Thymus (tissue), 11 donors: ENCODE results near the gene SEL1L2. TPM values are rescaled to one million over a fixed set of nuclear protein-coding genes. Genes with fewer than 3 reads are reported as not detected.

Source experiments
- DNase-seq, 9 donors: peaks; one replicate each; pipeline ENCODE4 v3.0.0-alpha.2; 2013; ENCODE audit warnings: low spot score in 9 of 9, low read depth in 6 of 9, missing footprints in 1 of 9
- H3K27ac ChIP-seq, 2 donors: one replicate each; pipeline ENCODE4 v1.5.1; 2013; ENCODE audit warnings: control low read depth in 1 of 2, low read depth in 1 of 2, low read length in 1 of 2, mild to moderate bottlenecking in 1 of 2, moderate library complexity in 1 of 2
- H3K27me3 ChIP-seq, 2 donors: one replicate each; pipeline ENCODE4 v1.5.1; 2013; ENCODE audit warnings: low read length in 1 of 2; ENCODE audit not compliant: control insufficient read depth in 2 of 2, insufficient read depth in 1 of 2
- H3K36me3 ChIP-seq, 2 donors: one replicate each; pipeline ENCODE4 v1.5.1; 2013; ENCODE audit warnings: low read length in 1 of 2, mild to moderate bottlenecking in 1 of 2, moderate library complexity in 1 of 2; ENCODE audit not compliant: control insufficient read depth in 2 of 2, insufficient read depth in 2 of 2
- H3K4me1 ChIP-seq, 2 donors: one replicate each; pipeline ENCODE4 v1.5.1; 2013; ENCODE audit warnings: low read length in 2 of 2; ENCODE audit not compliant: control insufficient read depth in 2 of 2, insufficient read depth in 2 of 2
- H3K4me3 ChIP-seq, 2 donors: one replicate each; pipeline ENCODE4 v1.5.1; 2013; ENCODE audit warnings: low read length in 2 of 2, control low read depth in 1 of 2, mild to moderate bottlenecking in 1 of 2
- H3K9me3 ChIP-seq, 2 donors: one replicate each; pipeline ENCODE4 v1.5.1; 2013; ENCODE audit warnings: low read length in 1 of 2, mild to moderate bottlenecking in 1 of 2; ENCODE audit not compliant: control insufficient read depth in 2 of 2, insufficient read depth in 1 of 2
- WGBS: extraction: QIAGEN DNeasy Blood & Tissue Kit; methylation state at CpG from one replicate; pipeline ENCODE4 v1.1.7; 2013; 5-methylcytosine and 5-hydroxymethylcytosine counted together
- polyA plus RNA-seq: library from polyadenylated mRNA; stranded (reverse); fragments of 200-250 nt; gene quantifications from one replicate; pipeline ENCODE4 v1.2.3, GENCODE V29; 2013
- total RNA-seq: library from RNA; stranded (reverse); fragments of 120-200 nt; gene quantifications from one replicate; pipeline ENCODE4 v1.2.4, GENCODE V29; 2013
- donor health status: healthy.

SEL1L2 gene
- total and polyA plus RNA-seq, 2 donors: 0.16 TPM; not detected in 1

GRCh38 chr20:13863244-13863643, 127.2 kb downstream of the SEL1L2 start:
- WGBS: 72% methylated on average over 1 of the region's 1 CpG

GRCh38 chr20:13862245-13862644, 128.2 kb downstream of the SEL1L2 start:
- 56% methylated on average over 2 of the region's 2 CpGs for WGBS
- H3K27ac ChIP-seq: no peak overlapping the region
- H3K4me1 ChIP-seq: no peaks in the 10 kb centered on the region

More at GRCh38 chr20:13863244-13863643, 127.2 kb downstream of the SEL1L2 start:
- Histone ChIP-seq H3K27me3 (no peaks in the 10 kb centered on the region), H3K36me3 (no peaks in the 10 kb centered on the region), H3K4me3 (no peak overlapping the region), H3K4me1 (no peaks in the 10 kb centered on the region), H3K27ac (no peak overlapping the region), H3K9me3 (no peaks in the 10 kb centered on the region)
- no peak for DNase-seq

GRCh38 chr20:13858871-13859270, 131.5 kb downstream of the SEL1L2 start:
- H3K4me1 ChIP-seq: no peaks in the 10 kb centered on the region
- no peak overlapping the region for H3K4me3 ChIP-seq
- no peak overlapping the region for H3K27ac ChIP-seq

More at GRCh38 chr20:13862245-13862644, 128.2 kb downstream of the SEL1L2 start:
- H3K4me3 ChIP-seq: no peak overlapping the region
- no peak for DNase-seq
- H3K27me3 ChIP-seq: no peaks in the 10 kb centered on the region
- no peaks in the 10 kb centered on the region for H3K36me3 ChIP-seq
- no peaks in the 10 kb centered on the region for H3K9me3 ChIP-seq

GRCh38 chr20:13858439-13858838, 132.0 kb downstream of the SEL1L2 start:
- Histone ChIP-seq H3K36me3 (no peaks in the 10 kb centered on the region), H3K4me1 (no peaks in the 10 kb centered on the region), H3K27me3 (no peaks in the 10 kb centered on the region), H3K27ac (no peak overlapping the region), H3K4me3 (no peak overlapping the region), H3K9me3 (no peaks in the 10 kb centered on the region)
- DNase-seq: no peak
- 96% methylated on average over 5 of the region's 5 CpGs for WGBS

More at GRCh38 chr20:13858871-13859270, 131.5 kb downstream of the SEL1L2 start:
- Histone ChIP-seq H3K36me3 (no peaks in the 10 kb centered on the region), H3K9me3 (no peaks in the 10 kb centered on the region), H3K27me3 (no peaks in the 10 kb centered on the region)
- DNase-seq: no peak

- Histone ChIP-seq H3K27ac (no peak overlapping the region), H3K4me1 (no peaks in the 10 kb centered on the region), H3K4me3 (no peak overlapping the region), H3K36me3 (no peaks in the 10 kb centered on the region), H3K9me3 (no peaks in the 10 kb centered on the region), H3K27me3 (no peaks in the 10 kb centered on the region)
- WGBS: 96% methylated on average over 7 of the region's 7 CpGs
- DNase-seq: no peak
Measured at GRCh38 chr20:13857961-13858360, 132.5 kb downstream of the SEL1L2 start.

GRCh38 chr20:13857304-13857703, 133.1 kb downstream of the SEL1L2 start:
- WGBS: 57% methylated on average over 3 of the region's 3 CpGs
- no peak overlapping the region for H3K27ac ChIP-seq

GRCh38 chr20:13856354-13856753, 134.1 kb downstream of the SEL1L2 start:
- H3K4me3 ChIP-seq: no peak overlapping the region
- WGBS: 80% methylated on average over 4 of the region's 4 CpGs
- no peaks in the 10 kb centered on the region for H3K27me3 ChIP-seq
- no peak for DNase-seq
- no peaks in the 10 kb centered on the region for H3K36me3 ChIP-seq
- H3K9me3 ChIP-seq: no peaks in the 10 kb centered on the region
- H3K27ac ChIP-seq: no peak overlapping the region
- no peaks in the 10 kb centered on the region for H3K4me1 ChIP-seq

More at GRCh38 chr20:13857304-13857703, 133.1 kb downstream of the SEL1L2 start:
- no peak for DNase-seq
- H3K36me3 ChIP-seq: no peaks in the 10 kb centered on the region
- H3K4me3 ChIP-seq: no peak overlapping the region
- no peaks in the 10 kb centered on the region for H3K9me3 ChIP-seq
- no peaks in the 10 kb centered on the region for H3K4me1 ChIP-seq
- H3K27me3 ChIP-seq: no peaks in the 10 kb centered on the region

- no peak overlapping the region for H3K27ac ChIP-seq
- no peak overlapping the region for H3K4me3 ChIP-seq
- no peaks in the 10 kb centered on the region for H3K36me3 ChIP-seq
- 85% methylated on average over 4 of the region's 4 CpGs for WGBS
- H3K4me1 ChIP-seq: no peaks in the 10 kb centered on the region
- no peaks in the 10 kb centered on the region for H3K27me3 ChIP-seq
- no peak for DNase-seq
- H3K9me3 ChIP-seq: no peaks in the 10 kb centered on the region
Measured at GRCh38 chr20:13855613-13856012, 134.8 kb downstream of the SEL1L2 start.

- Histone ChIP-seq H3K27me3 (no peaks in the 10 kb centered on the region), H3K4me1 (no peaks in the 10 kb centered on the region), H3K27ac (no peak overlapping the region), H3K36me3 (no peaks in the 10 kb centered on the region), H3K9me3 (no peaks in the 10 kb centered on the region), H3K4me3 (no peak overlapping the region)
- 84% methylated on average over 1 of the region's 1 CpG for WGBS
- DNase-seq: no peak
Measured at GRCh38 chr20:13852306-13852705, 138.1 kb downstream of the SEL1L2 start.

GRCh38 chr20:13851279-13851678, 139.1 kb downstream of the SEL1L2 start:
- WGBS: 98% methylated on average over 2 of the region's 2 CpGs
- Histone ChIP-seq H3K36me3 (no peaks in the 10 kb centered on the region), H3K27me3 (no peaks in the 10 kb centered on the region), H3K4me3 (no peak overlapping the region), H3K27ac (no peak overlapping the region), H3K4me1 (no peaks in the 10 kb centered on the region), H3K9me3 (no peaks in the 10 kb centered on the region)
- DNase-seq: no peak
